CD14-positive monocyte (primary cell): ENCODE measurements around the gene PFKM. TPM values are rescaled to one million over a fixed set of nuclear protein-coding genes. Genes with fewer than 3 reads are reported as not detected.

Source experiments
- DNase-seq, 3 donors: peaks; one replicate each; pipeline ENCODE4 v3.0.0-alpha.2; 2011 to 2022
- H2AFZ ChIP-seq: 2 replicates; pipeline ENCODE4 v1.6.0; 2012; ENCODE audit warnings: mild to moderate bottlenecking, low read depth, low read length, inconsistent platforms; ENCODE audit not compliant: insufficient read depth, poor library complexity, severe bottlenecking
- H3K27ac ChIP-seq, 2 donors: 1 replicate in 1 of 2; 2 replicates in 1 of 2; pipeline ENCODE4 v1.5.1; 2012 to 2013; ENCODE audit warnings: low read length in 2 of 2, control low read depth in 1 of 2, inconsistent platforms in 1 of 2, low read depth in 1 of 2, mild to moderate bottlenecking in 1 of 2
- H3K27me3 ChIP-seq, 2 donors: one replicate each; pipeline versions ENCODE4 v1.6.0 to v1.6.1; 2011 to 2013; ENCODE audit warnings: low read length in 2 of 2; ENCODE audit not compliant: control insufficient read depth in 2 of 2, insufficient read depth in 2 of 2
- H3K36me3 ChIP-seq, 2 donors: replicated peaks in 1 of 2; 1 replicate in 1 of 2; 2 replicates in 1 of 2; pipeline versions ENCODE4 v1.5.1 to v1.6.1; 2012 to 2013; ENCODE audit warnings: low read length in 2 of 2, control low read depth in 1 of 2, inconsistent platforms in 1 of 2, mild to moderate bottlenecking in 1 of 2; ENCODE audit not compliant: insufficient read depth in 2 of 2, control insufficient read depth in 1 of 2
- H3K4me1 ChIP-seq, 2 donors: 1 replicate in 1 of 2; 2 replicates in 1 of 2; pipeline versions ENCODE4 v1.5.1 to v1.6.1; 2012 to 2013; ENCODE audit warnings: low read length in 2 of 2, control low read depth in 1 of 2, inconsistent platforms in 1 of 2, mild to moderate bottlenecking in 1 of 2, moderate library complexity in 1 of 2; ENCODE audit not compliant: insufficient read depth in 2 of 2, control insufficient read depth in 1 of 2
- H3K4me2 ChIP-seq: replicated peaks from 2 replicates; pipeline ENCODE3; 2012; ENCODE audit warnings: low read length, moderate library complexity, mild to moderate bottlenecking; ENCODE audit not compliant: poor library complexity, severe bottlenecking; ENCODE audit errors: extremely low read depth
- H3K4me3 ChIP-seq, 3 experiments: fragments of 200-600 bp in 1 of 3; sonication (generic) in 1 of 3; replicated peaks in 1 of 3; 1 replicate in 2 of 3; 2 replicates in 1 of 3; pipeline ENCODE4 v1.5.1; 2011 to 2013; ENCODE audit warnings: low read length in 3 of 3, mild to moderate bottlenecking in 3 of 3, control low read depth in 2 of 3, low read depth in 2 of 3, inconsistent platforms in 1 of 3, moderate library complexity in 1 of 3
- H3K79me2 ChIP-seq: 2 replicates; pipeline ENCODE4 v1.6.0; 2012; ENCODE audit warnings: mild to moderate bottlenecking, control low read depth, inconsistent platforms, low read length, moderate library complexity; ENCODE audit not compliant: insufficient read depth
- H3K9ac ChIP-seq: 2 replicates; pipeline ENCODE4 v1.6.0; 2017; ENCODE audit warnings: low read length, mild to moderate bottlenecking; ENCODE audit not compliant: insufficient read depth, poor library complexity, severe bottlenecking
- H3K9me3 ChIP-seq, 2 donors: replicated peaks in 1 of 2; 1 replicate in 1 of 2; 2 replicates in 1 of 2; pipeline versions ENCODE4 v1.5.1 to v1.6.1; 2012 to 2013; ENCODE audit warnings: low read length in 2 of 2, control low read depth in 1 of 2; ENCODE audit not compliant: control insufficient read depth in 1 of 2, insufficient read depth in 1 of 2
- H4K20me1 ChIP-seq: 2 replicates; pipeline ENCODE4 v1.6.0; 2012; ENCODE audit warnings: mild to moderate bottlenecking, low read length, control low read depth, moderate library complexity; ENCODE audit not compliant: insufficient read depth
- H3K27ac Mint-ChIP-seq, 7 donors: one replicate each; pipeline ENCODE4 v1.8.0; 2020; ENCODE audit warnings: mild to moderate bottlenecking in 7 of 7, mixed read lengths in 7 of 7, moderate library complexity in 6 of 7, inconsistent platforms in 2 of 7
- H3K27me3 Mint-ChIP-seq, 3 donors: one replicate each; pipeline ENCODE4 v1.8.0; 2021 to 2022; ENCODE audit warnings: low read depth in 3 of 3, mild to moderate bottlenecking in 3 of 3, mixed read lengths in 3 of 3, moderate library complexity in 3 of 3, inconsistent platforms in 1 of 3
- H3K36me3 Mint-ChIP-seq, 2 donors: one replicate each; pipeline ENCODE4 v1.8.0; 2020; ENCODE audit warnings: mixed read lengths in 2 of 2, inconsistent platforms in 1 of 2, mild to moderate bottlenecking in 1 of 2
- H3K4me1 Mint-ChIP-seq: one replicate; pipeline ENCODE4 v1.8.0; 2020; ENCODE audit warnings: mild to moderate bottlenecking, mixed read lengths
- H3K4me3 Mint-ChIP-seq, 2 donors: one replicate each; pipeline ENCODE4 v1.8.0; 2020; ENCODE audit warnings: mild to moderate bottlenecking in 2 of 2, mixed read lengths in 2 of 2, moderate library complexity in 1 of 2
- H3K9me3 Mint-ChIP-seq, 7 donors: one replicate each; pipeline ENCODE4 v1.8.0; 2020 to 2022; ENCODE audit warnings: mixed read lengths in 7 of 7, mild to moderate bottlenecking in 6 of 7, moderate library complexity in 6 of 7, inconsistent platforms in 2 of 7
- CTCF ChIP-seq: fragments of 200-600 bp; IDR thresholded peaks from one replicate; pipeline ENCODE4 v1.8.0; 2022; ENCODE audit warnings: antibody characterized with exemption, mild to moderate bottlenecking
- WGBS: methylation state at CpG from one replicate; pipeline ENCODE4 v1.1.5; 2013; ENCODE audit warnings: missing lambda C conversion rate; ENCODE audit not compliant: insufficient coverage; 5-methylcytosine and 5-hydroxymethylcytosine counted together
- intact Hi-C, 2 donors: fragments of 100-400 bp; cut with micrococcal nuclease; formaldehyde crosslinking; loops; one replicate each; pipeline versions ENCODE4 v1.15.0 to v1.15.1; 2023
- polyA plus RNA-seq, 3 donors: library from polyadenylated mRNA; depleted of rRNA in 1 of 3; unstranded in 2 of 3; stranded (reverse) in 1 of 3; fragments of 300-500 nt in 2 of 3; fragments of >200 nt in 1 of 3; fragmentation: Illumina TruSeq in 2 of 3; gene quantifications; 1 replicate in 2 of 3; 2 replicates in 1 of 3; pipeline ENCODE4 v1.2.3, GENCODE V29; 2012 to 2021

Gene PFKM
- polyA plus RNA-seq, 3 donors = 2.8 to 8.4 (median 3.0) TPM

- H3K9me3 Mint-ChIP-seq = no peaks in the 10 kb centered on the region
- Histone ChIP-seq H3K27ac (no peak overlapping the region), H3K4me2 (no peak overlapping the region), H3K9me3 (no peaks in the 10 kb centered on the region), H4K20me1 (no peaks in the 10 kb centered on the region), H3K36me3 (peaks cover 72 to 98% of the 10 kb centered on the region in 2 donors), H3K9ac (no peak overlapping the region), H3K4me1 (no peaks in the 10 kb centered on the region), H3K27me3 (no peaks in the 10 kb centered on the region), H2AFZ (no peak overlapping the region), H3K4me3 (no peak overlapping the region), H3K79me2 (no peaks in the 10 kb centered on the region)
- H3K27ac Mint-ChIP-seq = no peak overlapping the region
- intact Hi-C loops = no loop called here
- DNase-seq = no peak
- no peak for TF ChIP-seq CTCF
- peaks cover 64 to 77% of the 10 kb centered on the region in 2 donors for H3K36me3 Mint-ChIP-seq
- no peak overlapping the region for H3K4me3 Mint-ChIP-seq
- WGBS = 98% methylated on average over 4 of the region's 4 CpGs
- H3K4me1 Mint-ChIP-seq = peaks cover 5% of the 10 kb centered on the region
- H3K27me3 Mint-ChIP-seq = no peaks in the 10 kb centered on the region
These were observed 48.4 kb upstream of the PFKM start for GRCh38 chr12:48070731-48071130.

- no peak for DNase-seq
- Mint-ChIP-seq H3K36me3 (peaks cover 57 to 71% of the 10 kb centered on the region in 2 donors), H3K9me3 (no peaks in the 10 kb centered on the region), H3K27ac (no peak overlapping the region), H3K4me3 (no peak overlapping the region), H3K27me3 (no peaks in the 10 kb centered on the region), H3K4me1 (peaks cover 5% of the 10 kb centered on the region)
- Histone ChIP-seq H3K9me3 (no peaks in the 10 kb centered on the region), H4K20me1 (no peaks in the 10 kb centered on the region), H3K9ac (no peak overlapping the region), H2AFZ (no peak overlapping the region), H3K4me3 (no peak overlapping the region), H3K4me2 (no peak overlapping the region), H3K4me1 (no peaks in the 10 kb centered on the region), H3K27me3 (no peaks in the 10 kb centered on the region), H3K79me2 (no peaks in the 10 kb centered on the region), H3K36me3 (peaks cover 62 to 89% of the 10 kb centered on the region in 2 donors), H3K27ac (no peak overlapping the region)
- no peak for TF ChIP-seq CTCF
- no CpG with 5 or more reads among the region's 2 CpGs for WGBS
- intact Hi-C loops = no loop called here
These were observed 47.4 kb upstream of the PFKM start for GRCh38 chr12:48071808-48072207.
